ENCODE measurements around the gene OR5C1. TPM values are rescaled to one million over a fixed set of nuclear protein-coding genes. Genes with fewer than 3 reads are reported as not detected.

OR5C1 gene
- total RNA-seq, 1 experiment from 2014 or later, result not detected

- H2AFZ ChIP-seq, result no peak overlapping the region
- H3K36me3 ChIP-seq (ENCODE audit: low read depth), result no peaks in the 10 kb centered on the region
- intact Hi-C loops (cut with micrococcal nuclease; ENCODE audit: unreplicated experiment), result no loop called here
- no peaks in the 10 kb centered on the region for H3K9me3 ChIP-seq (ENCODE audit: insufficient read depth, low read depth)
- no peaks in the 10 kb centered on the region for H4K20me1 ChIP-seq (ENCODE audit: insufficient read depth)
- H3K9me2 ChIP-seq (ENCODE audit: insufficient read depth), result no peaks in the 10 kb centered on the region
- no peaks in the 10 kb centered on the region for H3K79me2 ChIP-seq (ENCODE audit: low read depth)
- DNase-seq, result no peak
- POLR2A ChIA-PET (ENCODE audit: unreplicated experiment), result no interaction called here
- H3K27ac ChIP-seq, result no peak overlapping the region
- H3F3A ChIP-seq (ENCODE audit: insufficient read depth, low read depth), result no peaks in the 10 kb centered on the region
- no peak overlapping the region for H3K4me3 ChIP-seq
- TF ChIP-seq EZH2 (IDR thresholded peaks at IDR 0.05; ENCODE audit: low read depth), result no peak
- TF ChIP-seq, protein P1, sequence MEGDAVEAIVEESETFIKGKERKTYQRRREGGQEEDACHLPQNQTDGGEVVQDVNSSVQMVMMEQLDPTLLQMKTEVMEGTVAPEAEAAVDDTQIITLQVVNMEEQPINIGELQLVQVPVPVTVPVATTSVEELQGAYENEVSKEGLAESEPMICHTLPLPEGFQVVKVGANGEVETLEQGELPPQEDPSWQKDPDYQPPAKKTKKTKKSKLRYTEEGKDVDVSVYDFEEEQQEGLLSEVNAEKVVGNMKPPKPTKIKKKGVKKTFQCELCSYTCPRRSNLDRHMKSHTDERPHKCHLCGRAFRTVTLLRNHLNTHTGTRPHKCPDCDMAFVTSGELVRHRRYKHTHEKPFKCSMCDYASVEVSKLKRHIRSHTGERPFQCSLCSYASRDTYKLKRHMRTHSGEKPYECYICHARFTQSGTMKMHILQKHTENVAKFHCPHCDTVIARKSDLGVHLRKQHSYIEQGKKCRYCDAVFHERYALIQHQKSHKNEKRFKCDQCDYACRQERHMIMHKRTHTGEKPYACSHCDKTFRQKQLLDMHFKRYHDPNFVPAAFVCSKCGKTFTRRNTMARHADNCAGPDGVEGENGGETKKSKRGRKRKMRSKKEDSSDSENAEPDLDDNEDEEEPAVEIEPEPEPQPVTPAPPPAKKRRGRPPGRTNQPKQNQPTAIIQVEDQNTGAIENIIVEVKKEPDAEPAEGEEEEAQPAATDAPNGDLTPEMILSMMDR (conservative IDR thresholded peaks at IDR 0.05), result no peak
- H3K4me1 ChIP-seq (replicated peaks; ENCODE audit: insufficient read depth), result no peaks in the 10 kb centered on the region
- H3K4me2 ChIP-seq, result no peak overlapping the region
- CTCF ChIA-PET, result no interaction called here
- no peaks in the 10 kb centered on the region for H3K27me3 ChIP-seq (ENCODE audit: insufficient read depth, low read depth)
- BruUV-seq (replicated peaks), result no TSS peak
These were observed 20.9 kb upstream of the OR5C1 start for GRCh38 chr9:122767817-122768216.

DNA sequence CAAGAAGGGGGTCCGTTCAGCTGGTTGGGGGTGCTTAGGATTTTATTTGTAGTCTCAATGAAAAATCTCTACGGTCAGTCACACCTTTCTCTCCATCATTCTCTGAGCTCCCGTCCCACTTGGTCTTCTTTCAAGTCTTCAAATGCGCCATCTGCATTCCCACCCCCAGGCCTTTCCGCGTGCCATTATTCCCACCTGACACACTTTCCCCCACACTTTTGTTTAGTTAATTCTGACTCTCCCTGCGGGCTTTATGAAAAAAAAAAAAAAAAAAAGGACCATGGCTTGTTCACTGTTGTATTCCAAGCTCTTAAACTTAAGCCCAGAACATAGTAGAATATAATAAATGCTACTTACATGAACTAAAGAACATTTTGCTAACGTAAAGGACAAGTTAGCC lies 11.7 kb upstream of the OR5C1 start:
- intact Hi-C loops (cut with micrococcal nuclease; ENCODE audit: unreplicated experiment), result no loop called here
- no peaks in the 10 kb centered on the region for H4K20me1 ChIP-seq (ENCODE audit: insufficient read depth)
- POLR2A ChIA-PET (ENCODE audit: unreplicated experiment), result no interaction called here
- no peak overlapping the region for H3K4me2 ChIP-seq
- no peaks in the 10 kb centered on the region for H3K9me3 ChIP-seq (ENCODE audit: insufficient read depth, low read depth)
- H3K9me2 ChIP-seq (ENCODE audit: insufficient read depth), result no peaks in the 10 kb centered on the region; the same call in 1 of the 2 replicates
- H3F3A ChIP-seq (ENCODE audit: insufficient read depth, low read depth), result no peaks in the 10 kb centered on the region
- peaks cover 19% of the 10 kb centered on the region for H3K4me1 ChIP-seq (replicated peaks; ENCODE audit: insufficient read depth)
- BruUV-seq (replicated peaks), result no TSS peak
- CTCF ChIA-PET, result interaction anchor here (0.5 kb wide), 1 partner anchor 1238 kb away, joined by 9 read pairs; no protein-coding TSS in a partner anchor
- no peak overlapping the region for H3K4me3 ChIP-seq
- no peak overlapping the region for H2AFZ ChIP-seq
- H3K79me2 ChIP-seq (ENCODE audit: low read depth), result no peaks in the 10 kb centered on the region
- TF ChIP-seq, protein P1 (conservative IDR thresholded peaks at IDR 0.05), result no peak
- no peak for TF ChIP-seq EZH2 (IDR thresholded peaks at IDR 0.05; ENCODE audit: low read depth)
- no peak overlapping the region for H3K27ac ChIP-seq
- H3K36me3 ChIP-seq (ENCODE audit: low read depth), result no peaks in the 10 kb centered on the region
- DNase-seq, result no peak
- H3K27me3 ChIP-seq (ENCODE audit: insufficient read depth, low read depth), result no peaks in the 10 kb centered on the region

DNA sequence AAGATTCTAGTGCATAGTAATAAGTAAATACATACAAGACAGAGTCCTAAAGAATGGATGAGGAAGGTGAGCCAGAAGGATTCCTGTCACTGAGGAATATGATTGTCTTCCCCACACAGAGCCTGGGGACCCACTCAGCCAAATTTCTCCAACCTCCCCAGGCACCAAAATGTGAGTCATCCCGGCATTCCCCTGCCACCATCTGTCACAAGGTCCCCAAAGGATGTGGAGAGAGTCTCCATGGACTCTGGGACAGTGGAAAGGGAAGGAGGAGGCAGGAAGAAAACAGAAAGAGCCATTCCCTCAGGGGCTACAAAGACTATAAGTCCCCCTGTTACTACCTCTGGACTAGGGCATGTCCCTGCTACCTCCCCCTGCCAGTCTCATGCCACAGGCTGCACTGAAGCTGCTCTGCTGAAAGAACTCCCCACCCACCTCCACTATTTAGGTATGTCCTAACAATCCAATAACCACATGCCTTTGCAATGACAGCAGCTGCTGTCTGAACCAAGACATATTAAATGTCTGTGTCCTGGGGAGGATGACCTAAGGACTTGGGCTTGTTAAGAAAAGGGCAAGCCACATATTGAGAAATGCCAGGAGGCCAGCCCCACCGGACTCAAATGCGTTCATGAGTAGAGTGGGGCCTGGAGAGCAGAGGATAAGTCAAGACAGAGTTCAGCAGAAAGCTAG lies 10.7 kb upstream of the OR5C1 start:
- no TSS peak for BruUV-seq (replicated peaks)
- CTCF ChIA-PET, result no interaction called here

More for the DNA sequence above, 10.7 kb upstream of the OR5C1 start:
- H3K4me1 ChIP-seq (replicated peaks; ENCODE audit: insufficient read depth), result peaks cover 19% of the 10 kb centered on the region
- H3K27ac ChIP-seq, result no peak overlapping the region
- H3K79me2 ChIP-seq (ENCODE audit: low read depth), result no peaks in the 10 kb centered on the region
- no peaks in the 10 kb centered on the region for H3K9me3 ChIP-seq (ENCODE audit: insufficient read depth, low read depth)
- no peaks in the 10 kb centered on the region for H3F3A ChIP-seq (ENCODE audit: insufficient read depth, low read depth)
- H2AFZ ChIP-seq, result no peak overlapping the region
- no peaks in the 10 kb centered on the region for H4K20me1 ChIP-seq (ENCODE audit: insufficient read depth)
- intact Hi-C loops (cut with micrococcal nuclease; ENCODE audit: unreplicated experiment), result no loop called here
- TF ChIP-seq, protein P1 (conservative IDR thresholded peaks at IDR 0.05), result no peak
- no peak for TF ChIP-seq EZH2 (IDR thresholded peaks at IDR 0.05; ENCODE audit: low read depth)
- no peaks in the 10 kb centered on the region; the same call in 1 of the 2 replicates for H3K9me2 ChIP-seq (ENCODE audit: insufficient read depth)
- no peak overlapping the region for H3K4me3 ChIP-seq
- H3K36me3 ChIP-seq (ENCODE audit: low read depth), result no peaks in the 10 kb centered on the region
- H3K4me2 ChIP-seq, result peak overlapping the region; percentile 39; the same call in 1 of the 2 replicates
- POLR2A ChIA-PET (ENCODE audit: unreplicated experiment), result no interaction called here
- H3K27me3 ChIP-seq (ENCODE audit: insufficient read depth, low read depth), result no peaks in the 10 kb centered on the region
- peak; percentile 49 to 85 for DNase-seq
